Tibial nerve (tissue), 4 donors: Measurements from ENCODE around the gene CNN1.

Source experiments
- EP300 ChIP-seq, 2 donors: sonication (generic); formaldehyde crosslinking; IDR thresholded peaks; one replicate each; pipeline ENCODE4 v1.6.1; 2017; ENCODE audit warnings: antibody characterized with exemption in 2 of 2, mild to moderate bottlenecking in 1 of 2
- POLR2A ChIP-seq, 2 donors: fragments of 450-650 bp; IDR thresholded peaks; one replicate each; pipeline ENCODE4 v1.6.1; 2017; ENCODE audit warnings: antibody characterized with exemption in 2 of 2, mild to moderate bottlenecking in 2 of 2, moderate library complexity in 2 of 2
- TF ChIP-seq, protein P1 (sequence below), 5 experiments: fragments of 200-600 bp in 3 of 5; fragments of 450-650 bp in 2 of 5; sonication (generic) in 3 of 5; IDR thresholded peaks; one replicate each; pipeline ENCODE4 v1.5.1; 2016 to 2019; ENCODE audit warnings: antibody characterized with exemption in 5 of 5, mild to moderate bottlenecking in 3 of 5, moderate library complexity in 2 of 5

DNA sequence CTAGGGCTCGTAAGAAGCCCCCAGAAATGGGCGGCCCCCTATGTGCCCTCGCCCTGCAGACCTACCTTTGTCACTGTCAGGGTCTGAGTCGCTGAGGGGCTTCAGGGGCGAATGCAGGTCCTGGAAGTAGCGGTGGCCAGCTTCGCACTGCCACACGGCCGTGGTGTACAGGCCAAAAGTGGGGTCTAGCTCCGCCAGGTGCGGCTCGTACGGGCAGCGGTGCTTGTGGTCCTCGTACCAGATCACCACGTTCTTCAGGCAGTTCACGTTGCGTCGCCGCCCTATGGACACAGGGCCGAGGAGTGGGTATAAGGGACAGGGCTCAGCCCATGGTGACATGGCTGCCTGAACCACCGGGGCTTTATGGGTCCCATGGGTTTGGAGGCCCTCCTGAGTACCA, 42.8 kb upstream of the CNN1 start:
- TF ChIP-seq EP300 (IDR thresholded peaks at IDR 0.05) (no peak), POLR2A (IDR thresholded peaks at IDR 0.05) (no peak)
- TF ChIP-seq, protein P1, sequence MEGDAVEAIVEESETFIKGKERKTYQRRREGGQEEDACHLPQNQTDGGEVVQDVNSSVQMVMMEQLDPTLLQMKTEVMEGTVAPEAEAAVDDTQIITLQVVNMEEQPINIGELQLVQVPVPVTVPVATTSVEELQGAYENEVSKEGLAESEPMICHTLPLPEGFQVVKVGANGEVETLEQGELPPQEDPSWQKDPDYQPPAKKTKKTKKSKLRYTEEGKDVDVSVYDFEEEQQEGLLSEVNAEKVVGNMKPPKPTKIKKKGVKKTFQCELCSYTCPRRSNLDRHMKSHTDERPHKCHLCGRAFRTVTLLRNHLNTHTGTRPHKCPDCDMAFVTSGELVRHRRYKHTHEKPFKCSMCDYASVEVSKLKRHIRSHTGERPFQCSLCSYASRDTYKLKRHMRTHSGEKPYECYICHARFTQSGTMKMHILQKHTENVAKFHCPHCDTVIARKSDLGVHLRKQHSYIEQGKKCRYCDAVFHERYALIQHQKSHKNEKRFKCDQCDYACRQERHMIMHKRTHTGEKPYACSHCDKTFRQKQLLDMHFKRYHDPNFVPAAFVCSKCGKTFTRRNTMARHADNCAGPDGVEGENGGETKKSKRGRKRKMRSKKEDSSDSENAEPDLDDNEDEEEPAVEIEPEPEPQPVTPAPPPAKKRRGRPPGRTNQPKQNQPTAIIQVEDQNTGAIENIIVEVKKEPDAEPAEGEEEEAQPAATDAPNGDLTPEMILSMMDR (IDR thresholded peaks at IDR 0.05): no peak
